ENCODE data around the gene SSH2.

- no peak for TF ChIP-seq POLR2AphosphoS5 (IDR thresholded peaks at IDR 0.05; ENCODE audit: borderline replicate concordance, low read depth, low read length)
- no peak for TF ChIP-seq EZH2 (IDR thresholded peaks at IDR 0.05)
These were observed 163.2 kb downstream of the SSH2 start for GRCh38 chr17:29766796-29767327.
